Activated T-helper 1 cell treated with Interleukin-2 at 50 U/mL for 16 hours (primary cell): ENCODE data around the gene ATF3.

Source experiments
- DNase-seq: peaks from one replicate; pipeline ENCODE4 v3.0.0-alpha.2; 2020; ENCODE audit warnings: low read depth

The ATF3 gene, protein sequence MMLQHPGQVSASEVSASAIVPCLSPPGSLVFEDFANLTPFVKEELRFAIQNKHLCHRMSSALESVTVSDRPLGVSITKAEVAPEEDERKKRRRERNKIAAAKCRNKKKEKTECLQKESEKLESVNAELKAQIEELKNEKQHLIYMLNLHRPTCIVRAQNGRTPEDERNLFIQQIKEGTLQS

DNA sequence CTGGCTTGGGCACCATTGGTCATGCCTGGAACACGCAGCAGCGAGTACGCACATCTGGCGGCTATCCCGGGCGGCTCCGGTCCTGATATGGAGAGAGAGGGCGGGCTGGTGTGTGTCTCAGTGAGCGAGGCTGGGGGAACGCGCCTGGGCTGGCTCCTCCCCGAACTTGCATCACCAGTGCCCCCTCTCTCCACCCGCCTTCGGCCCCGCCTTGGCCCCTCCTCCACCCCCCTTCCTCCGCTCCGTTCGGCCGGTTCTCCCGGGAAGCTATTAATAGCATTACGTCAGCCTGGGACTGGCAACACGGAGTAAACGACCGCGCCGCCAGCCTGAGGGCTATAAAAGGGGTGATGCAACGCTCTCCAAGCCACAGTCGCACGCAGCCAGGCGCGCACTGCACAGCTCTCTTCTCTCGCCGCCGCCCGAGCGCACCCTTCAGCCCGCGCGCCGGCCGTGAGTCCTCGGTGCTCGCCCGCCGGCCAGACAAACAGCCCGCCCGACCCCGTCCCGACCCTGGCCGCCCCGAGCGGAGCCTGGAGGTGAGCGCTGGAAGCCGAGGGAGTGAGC, at the start of gene ATF3:
Gene ATF3, plus strand, starts transcription at position 370 of the 567 bp plus-strand sequence. CDS start 6,261 bp downstream, outside the sequence.
- peak; percentile 58 for DNase-seq

GRCh38 chr1:212559929-212560328, 48.6 kb upstream of the ATF3 start:
- no peak for DNase-seq

GRCh38 chr1:212560933-212561460, 47.6 kb upstream of the ATF3 start:
- DNase-seq = no peak

GRCh38 chr1:212561501-212561931, 47.0 kb upstream of the ATF3 start:
- DNase-seq = no peak

- DNase-seq = no peak
Observed at GRCh38 chr1:212562771-212563170, 45.8 kb upstream of the ATF3 start.

GRCh38 chr1:212565079-212565478, 43.5 kb upstream of the ATF3 start:
- DNase-seq = no peak

GRCh38 chr1:212565571-212566305, 42.8 kb upstream of the ATF3 start:
- no peak for DNase-seq

DNA sequence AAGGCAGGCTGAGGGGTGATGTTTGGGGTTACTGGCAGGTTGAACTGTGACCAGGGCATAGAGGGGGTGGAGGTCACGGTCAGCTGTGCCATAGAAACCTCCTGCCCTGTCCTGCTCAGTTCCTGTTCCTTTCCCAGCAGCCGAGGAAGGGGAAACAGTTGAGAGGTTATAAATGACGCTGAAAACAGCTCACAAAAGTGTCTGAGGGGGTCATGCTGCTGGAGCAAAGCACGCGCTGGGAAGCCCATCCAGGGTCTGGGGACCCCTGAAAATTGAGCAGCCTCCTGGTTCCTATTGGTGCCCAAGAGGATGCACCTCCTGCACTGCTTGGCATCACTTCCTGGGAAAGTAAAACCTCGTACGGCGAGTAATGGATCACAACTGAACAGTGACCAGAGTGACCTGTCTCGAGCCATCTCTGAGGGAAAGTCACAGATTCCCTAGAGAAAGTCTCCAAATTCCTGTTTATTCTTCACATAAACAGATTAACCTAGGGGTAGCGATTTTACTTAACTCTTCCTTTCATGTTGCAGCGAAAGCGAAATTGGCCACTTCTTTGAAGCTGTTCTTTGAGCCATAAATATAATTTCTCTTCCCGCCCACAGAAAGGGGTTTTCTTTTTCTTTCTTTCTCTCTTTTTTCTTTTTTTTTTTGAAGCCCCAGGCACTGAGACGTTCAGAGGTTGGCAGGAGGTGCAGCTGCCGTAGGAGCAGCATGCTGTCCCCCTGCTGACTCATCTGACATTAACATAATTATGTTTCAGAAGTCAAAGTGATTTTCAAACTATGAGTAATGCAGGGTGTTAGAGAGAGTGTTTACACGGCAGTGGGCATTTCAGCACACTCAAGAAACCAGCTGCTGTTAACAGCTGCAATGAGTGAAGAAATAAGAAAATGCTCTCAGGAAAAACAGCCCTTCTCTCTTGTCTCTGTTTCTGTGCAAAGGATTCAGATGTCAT, 41.8 kb upstream of the ATF3 start:
- peak; percentile 24 for DNase-seq

DNA sequence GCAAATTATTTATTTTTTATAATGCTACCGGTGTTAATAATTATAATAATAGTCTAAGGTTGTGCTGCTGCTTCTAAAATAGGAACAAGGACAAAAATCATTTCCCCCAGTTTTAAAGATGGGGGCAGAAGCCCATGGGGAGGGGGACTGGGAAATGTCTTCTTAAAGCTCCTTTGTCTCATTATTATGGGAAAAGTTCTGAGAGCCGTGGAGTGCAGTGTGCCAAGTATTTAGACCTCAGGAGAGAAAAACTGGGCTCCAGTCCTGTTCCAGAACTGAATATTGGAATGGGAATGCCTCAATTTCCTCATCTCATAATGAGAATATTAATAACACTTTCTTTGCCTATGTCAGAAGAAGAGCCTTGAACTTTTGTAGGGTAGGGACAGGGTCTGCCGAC, 40.9 kb upstream of the ATF3 start:
- no peak for DNase-seq

GRCh38 chr1:212568978-212569537, 39.5 kb upstream of the ATF3 start:
- no peak for DNase-seq

GRCh38 chr1:212574732-212575131, 33.8 kb upstream of the ATF3 start:
- no peak for DNase-seq

GRCh38 chr1:212575333-212575732, 33.2 kb upstream of the ATF3 start:
- no peak for DNase-seq

DNA sequence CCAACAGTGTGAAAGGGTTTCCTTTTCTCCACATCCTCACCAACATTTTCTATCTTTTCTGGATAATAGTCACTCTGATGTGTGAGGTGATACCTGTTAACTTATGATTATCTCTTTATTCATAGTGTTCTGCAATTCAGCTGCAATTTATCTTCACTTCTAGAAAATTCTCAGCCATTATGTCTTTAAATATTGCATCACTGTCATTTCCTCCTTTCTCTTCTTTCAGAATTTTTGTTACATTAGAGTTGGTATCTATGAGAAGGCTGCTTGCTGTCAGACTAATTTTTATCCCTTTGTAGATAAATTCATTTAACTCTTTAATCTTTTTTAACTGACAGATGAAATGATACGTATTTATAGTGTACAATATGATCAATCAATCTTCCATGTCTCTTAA, 30.5 kb upstream of the ATF3 start:
- no peak for DNase-seq

DNA sequence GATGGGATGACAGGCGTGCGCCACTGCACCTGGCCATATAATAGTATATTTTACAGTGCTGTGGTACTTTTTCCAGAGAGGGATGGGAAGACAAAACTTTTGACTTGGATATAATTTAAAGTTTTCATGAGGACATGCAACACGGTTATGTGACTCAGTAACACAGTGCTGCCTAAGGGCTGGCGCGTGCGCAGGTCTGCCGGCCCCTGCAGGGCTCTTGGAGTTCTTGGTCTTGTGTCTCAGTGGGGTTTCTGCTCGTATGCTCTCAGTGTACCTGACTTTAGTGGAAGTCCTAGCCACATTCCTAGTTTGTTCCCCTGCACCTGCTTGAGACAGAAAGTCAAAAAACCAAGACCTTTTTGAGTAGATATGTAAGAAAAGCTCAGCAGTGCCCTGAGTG, 27.5 kb upstream of the ATF3 start:
- no peak for DNase-seq

GRCh38 chr1:212582291-212582690, 26.3 kb upstream of the ATF3 start:
- no peak for DNase-seq

GRCh38 chr1:212582808-212583615, 25.5 kb upstream of the ATF3 start:
- no peak for DNase-seq

DNA sequence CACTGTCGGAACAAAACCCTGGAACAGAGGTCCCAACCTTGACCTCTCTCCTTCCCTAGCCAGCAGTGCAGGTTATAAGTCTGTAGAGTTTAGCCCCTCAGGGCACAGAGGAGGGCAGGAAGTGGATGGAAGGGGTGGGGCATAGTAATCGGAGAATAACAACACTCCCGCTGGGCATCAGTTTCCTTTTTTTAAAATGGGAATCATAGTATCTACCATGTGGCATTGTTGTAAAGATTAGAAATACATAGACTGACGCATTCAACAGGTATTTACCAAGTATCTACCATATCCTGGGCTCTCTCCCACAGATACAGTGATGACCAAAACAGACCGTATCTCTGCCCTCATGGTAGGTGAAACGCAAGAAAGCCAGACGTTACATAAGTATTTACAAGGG, 24.9 kb upstream of the ATF3 start:
- no peak for DNase-seq

DNA sequence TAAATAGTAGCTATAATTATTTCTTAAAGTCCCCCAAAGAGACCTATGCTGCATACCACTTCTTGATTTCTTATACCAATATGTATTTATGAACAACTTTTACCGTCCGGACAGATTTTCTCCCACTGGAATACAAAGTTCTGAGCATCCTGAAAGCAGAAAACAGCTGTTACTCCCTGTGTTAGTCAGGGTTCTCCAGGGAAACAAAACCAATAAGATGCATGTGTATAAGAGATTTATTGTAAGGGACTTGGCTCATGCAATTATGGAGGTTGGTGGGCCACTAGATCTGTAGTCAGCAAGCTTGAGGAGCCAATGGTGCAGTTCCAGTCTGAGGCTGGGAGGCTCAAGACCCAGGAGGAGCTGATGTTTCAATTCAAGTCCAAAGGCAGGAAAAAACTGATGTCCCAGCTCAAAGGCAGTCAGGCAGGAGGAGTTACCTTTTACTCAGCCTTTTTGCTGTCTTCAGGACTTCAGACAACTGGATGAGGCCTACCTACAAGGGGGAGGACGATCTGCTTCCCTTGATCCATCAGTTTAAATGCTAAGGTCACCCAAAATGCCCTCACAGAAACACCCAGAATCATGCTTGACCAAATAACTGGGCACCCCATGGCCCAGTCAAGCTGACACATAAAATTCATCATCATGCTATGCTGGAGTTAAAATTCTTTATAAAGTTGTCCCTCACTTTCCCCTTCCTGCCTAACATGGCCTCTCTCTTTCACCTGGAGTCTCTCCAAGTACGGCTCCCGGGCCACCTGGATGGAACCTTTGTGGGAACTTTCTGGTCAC, 24.3 kb upstream of the ATF3 start:
- DNase-seq = no peak

DNA sequence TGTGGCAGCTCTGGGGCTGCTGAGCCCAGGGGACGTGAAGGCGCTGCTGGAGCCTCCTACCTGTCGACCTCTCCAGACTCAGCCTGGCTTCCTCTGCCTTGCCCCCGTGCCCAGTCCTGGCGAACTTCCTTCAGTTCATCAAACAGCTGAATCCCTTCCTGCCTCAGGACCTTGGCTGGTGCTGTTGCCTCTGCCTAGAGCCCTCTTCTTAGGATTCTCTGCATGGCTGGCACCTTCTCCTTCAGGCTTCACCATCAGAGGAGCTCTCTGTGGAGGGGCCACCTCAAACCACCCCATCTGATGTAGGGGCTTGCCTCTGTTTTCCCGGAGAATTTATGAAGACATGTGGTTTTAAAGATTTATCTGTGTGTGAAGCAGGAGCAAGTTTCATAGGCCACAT, 23.4 kb upstream of the ATF3 start:
- no peak for DNase-seq
